HCT116 (cell line): Measurements from ENCODE around the gene SUSD4. TPM values are rescaled to one million over a fixed set of nuclear protein-coding genes. Genes with fewer than 3 reads are reported as not detected.

Experiments used
- ATAC-seq: fragments of 200-7000 bp; cut with Tn5 transposase; 2 replicates; pipeline ENCODE4 v1.9.1; 2020; ENCODE audit warnings: mild to moderate bottlenecking, moderate library complexity
- BruUV-seq: library from RNA; stranded (reverse); fragments of 400-500 nt; replicated peaks from 2 replicates; lab custom pipeline; 2021; lab: Mats Ljungman, UMichigan
- CTCF ChIA-PET: fragments of 300-600 bp; sonication (Branson Sonifier 250); formaldehyde crosslinking; loops from one replicate; lab custom pipeline; 2021; ENCODE audit warnings: antibody characterized with exemption; lab: Charles Lee
- POLR2A ChIA-PET: fragments of 300-600, 350-600 bp; sonication (Branson Sonifier 250); formaldehyde crosslinking; loops from one replicate; lab custom pipeline; 2021; ENCODE audit warnings: antibody characterized with exemption; lab: Charles Lee
- RAD21 ChIA-PET, 2 experiments: fragments of 300-600 bp; sonication (Branson Sonifier 250); formaldehyde crosslinking; loops; one replicate each; lab custom pipeline; 2023; ENCODE audit warnings: low total read pairs in 2 of 2; ENCODE audit not compliant: uncharacterized antibody in 2 of 2, unreplicated experiment in 2 of 2, low non-redundant PET in 1 of 2; lab: Charles Lee
- DNase-seq: peaks from one replicate; pipeline ENCODE4 v3.0.0-alpha.2; 2010; ENCODE audit warnings: low read depth, low spot score
- H2AFZ ChIP-seq: fragments of 200-600 bp; shearing (Covaris generic), sonication (generic); 2 replicates; pipeline ENCODE4 v1.6.1; 2017; ENCODE audit warnings: low read depth, mixed run types, mixed read lengths, antibody characterized with exemption, low read length; ENCODE audit not compliant: poor library complexity, severe bottlenecking
- H3K27ac ChIP-seq: 2 replicates; pipeline ENCODE4 v1.5.1; 2012; ENCODE audit warnings: low read depth, low read length
- H3K27me3 ChIP-seq: fragments of 200-600 bp; sonication (generic); 2 replicates; pipeline ENCODE4 v1.6.1; 2016; ENCODE audit warnings: mixed run types, low read length, mixed read lengths; ENCODE audit not compliant: insufficient read depth
- H3K36me3 ChIP-seq, 2 experiments: fragments of 200-500 bp in 1 of 2; fragments of 200-600 bp in 1 of 2; sonication (Bioruptor generic) in 1 of 2; sonication (generic) in 1 of 2; 2 replicates each; pipeline versions ENCODE4 v1.5.1 to v1.6.1; 2014 to 2016; ENCODE audit warnings: low read length in 2 of 2, inconsistent platforms in 1 of 2, mixed read lengths in 1 of 2, mixed run types in 1 of 2; ENCODE audit not compliant: insufficient read depth in 2 of 2, control insufficient read depth in 1 of 2
- H3K4me1 ChIP-seq, 2 experiments: fragments of 200-600 bp in 1 of 2; sonication (generic) in 1 of 2; 2 replicates each; pipeline versions ENCODE4 v1.5.1 to v1.6.1; 2012 to 2017; ENCODE audit warnings: low read length in 2 of 2, inconsistent platforms in 1 of 2, mild to moderate bottlenecking in 1 of 2, mixed read lengths in 1 of 2, mixed run types in 1 of 2, moderate library complexity in 1 of 2; ENCODE audit not compliant: insufficient read depth in 2 of 2, control insufficient read depth in 1 of 2
- H3K4me2 ChIP-seq: fragments of 200-600 bp; sonication (generic); 2 replicates; pipeline ENCODE4 v1.6.1; 2017; ENCODE audit warnings: mixed run types, low read length, mixed read lengths
- H3K4me3 ChIP-seq, 2 experiments: fragments of 200-600 bp in 1 of 2; sonication (generic) in 1 of 2; replicated peaks in 1 of 2; 2 replicates each; pipeline ENCODE4 v1.5.1; 2011 to 2016; ENCODE audit warnings: low read length in 2 of 2, control low read depth in 1 of 2, low read depth in 1 of 2, mild to moderate bottlenecking in 1 of 2, mixed read lengths in 1 of 2, mixed run types in 1 of 2
- H3K79me2 ChIP-seq: fragments of 200-600 bp; sonication (generic); 2 replicates; pipeline ENCODE4 v1.6.1; 2017; ENCODE audit warnings: mild to moderate bottlenecking, mixed run types, low read length, moderate library complexity, mixed read lengths; ENCODE audit not compliant: insufficient read depth
- H3K9ac ChIP-seq: fragments of 200-600 bp; sonication (generic); 2 replicates; pipeline ENCODE4 v1.6.1; 2016; ENCODE audit warnings: low read length, mixed read lengths
- H3K9me2 ChIP-seq: fragments of 200-600 bp; sonication (generic), shearing (Covaris generic); 2 replicates; pipeline ENCODE4 v1.6.1; 2017; ENCODE audit warnings: mixed run types, mild to moderate bottlenecking, moderate library complexity; ENCODE audit not compliant: insufficient read depth
- H3K9me3 ChIP-seq, 2 experiments: fragments of 200-500 bp in 1 of 2; fragments of 200-600 bp in 1 of 2; sonication (Bioruptor generic) in 1 of 2; sonication (generic) in 1 of 2; 2 replicates each; pipeline ENCODE4 v1.6.1; 2014 to 2017; ENCODE audit warnings: low read length in 2 of 2, mixed read lengths in 2 of 2, inconsistent platforms in 1 of 2, low read depth in 1 of 2, mild to moderate bottlenecking in 1 of 2, mixed run types in 1 of 2, moderate library complexity in 1 of 2; ENCODE audit not compliant: control insufficient read depth in 1 of 2, insufficient read depth in 1 of 2
- H4K20me1 ChIP-seq: fragments of 200-600 bp; sonication (generic), shearing (Covaris generic); 2 replicates; pipeline ENCODE4 v1.6.1; 2017; ENCODE audit warnings: mixed run types, mild to moderate bottlenecking, moderate library complexity; ENCODE audit not compliant: insufficient read depth
- CBX3 ChIP-seq: IDR thresholded peaks from 2 replicates; pipeline ENCODE4 v1.6.1; 2012; ENCODE audit warnings: low read depth
- MAX ChIP-seq: IDR thresholded peaks from 2 replicates; pipeline ENCODE4 v1.6.1; 2012
- POLR2A ChIP-seq: IDR thresholded peaks from 2 replicates; pipeline ENCODE4 v1.7.0; 2011; ENCODE audit warnings: borderline replicate concordance; ENCODE audit not compliant: insufficient read depth, insufficient read length; ENCODE audit errors: extremely low read depth
- POLR2AphosphoS5 ChIP-seq: IDR thresholded peaks from 2 replicates; pipeline ENCODE4 v1.6.1; 2011; ENCODE audit warnings: mild to moderate bottlenecking, low read depth, low read length, moderate library complexity
- TCF7L2 ChIP-seq: IDR thresholded peaks from 2 replicates; pipeline ENCODE4 v1.7.0; 2011; ENCODE audit warnings: borderline replicate concordance, inconsistent platforms; ENCODE audit not compliant: insufficient read depth, insufficient read length; ENCODE audit errors: extremely low read depth
- intact Hi-C: fragments of 100-400 bp; cut with micrococcal nuclease; formaldehyde crosslinking; loops from 2 replicates; pipeline ENCODE4 v1.10.0; 2022
- total RNA-seq: library from RNA; stranded (reverse); gene quantifications from one replicate; pipeline ENCODE4 v1.2.1, GENCODE V29; 2021; ENCODE audit not compliant: unreplicated experiment
- TF ChIP-seq, protein P1 (sequence below), 3 experiments: fragments of 200-600 bp in 1 of 3; sonication (generic) in 1 of 3; IDR thresholded peaks in 2 of 3; conservative IDR thresholded peaks in 1 of 3; 2 replicates each; pipeline ENCODE4 v1.5.1; 2012 to 2017; ENCODE audit warnings: low read depth in 2 of 3, low read length in 2 of 3, antibody characterized with exemption in 1 of 3, borderline replicate concordance in 1 of 3, control low read depth in 1 of 3, mild to moderate bottlenecking in 1 of 3, mixed read lengths in 1 of 3, mixed run types in 1 of 3, moderate library complexity in 1 of 3; ENCODE audit not compliant: insufficient read depth in 1 of 3
- TF ChIP-seq, protein P2 (sequence below): IDR thresholded peaks from 2 replicates; pipeline ENCODE4 v1.6.1; 2012

SUSD4 gene
- total RNA-seq, 1 experiment from 2014 or later, result 0.59 TPM

DNA sequence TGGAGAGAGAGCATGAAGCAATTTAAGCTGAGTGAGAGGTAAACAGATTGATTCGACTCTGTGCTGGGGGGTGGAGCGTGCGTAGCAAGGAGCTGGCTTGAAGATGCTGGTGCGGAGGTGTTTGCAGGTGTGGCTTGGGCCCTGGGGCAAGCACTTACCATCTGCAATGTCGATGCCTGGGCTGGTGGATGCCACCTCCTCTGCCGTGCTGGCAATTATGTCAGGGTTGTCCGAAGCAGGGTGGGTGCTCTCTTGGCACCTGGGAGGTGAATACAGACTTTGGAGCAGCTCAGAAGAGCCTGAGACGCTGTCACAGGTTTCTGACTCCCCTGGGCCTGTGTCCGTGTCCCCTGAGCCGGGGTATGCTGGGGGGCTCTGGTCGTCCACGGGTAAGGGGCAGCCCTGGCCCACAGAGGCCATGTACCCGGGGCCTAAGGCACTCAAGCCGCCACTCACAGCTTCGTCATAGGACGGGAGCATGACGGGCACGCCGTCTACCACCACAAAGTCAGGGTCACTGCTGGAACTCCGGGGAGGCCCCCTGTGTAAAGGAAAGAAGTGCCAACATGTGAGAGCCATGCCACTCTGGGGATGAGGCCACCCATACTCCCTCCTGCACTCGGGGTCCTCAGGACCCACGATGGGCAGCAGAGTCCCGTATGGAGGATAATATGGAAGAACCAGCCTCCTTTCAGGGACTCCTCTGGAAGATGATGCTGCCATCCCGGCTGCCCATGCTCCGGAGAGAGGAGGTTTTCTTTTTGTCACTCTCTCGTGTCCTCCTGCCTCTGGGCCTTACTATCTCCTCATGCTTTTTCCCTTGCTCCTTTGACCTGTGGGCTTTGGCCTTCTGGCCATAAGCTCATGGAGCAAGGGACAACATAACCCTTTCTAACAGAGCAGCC is 140.6 kb downstream of the SUSD4 start:
- H3K79me2 ChIP-seq, result no peaks in the 10 kb centered on the region
- no peaks in the 10 kb centered on the region for H4K20me1 ChIP-seq
- no peaks in the 10 kb centered on the region for H3K36me3 ChIP-seq
- no peaks in the 10 kb centered on the region for H3K27me3 ChIP-seq
- no peak for DNase-seq
- no peak overlapping the region for H3K9ac ChIP-seq
- ChIA-PET POLR2A (no interaction called here), RAD21 (no interaction called here), CTCF (no interaction called here)
- TF ChIP-seq, protein P1, sequence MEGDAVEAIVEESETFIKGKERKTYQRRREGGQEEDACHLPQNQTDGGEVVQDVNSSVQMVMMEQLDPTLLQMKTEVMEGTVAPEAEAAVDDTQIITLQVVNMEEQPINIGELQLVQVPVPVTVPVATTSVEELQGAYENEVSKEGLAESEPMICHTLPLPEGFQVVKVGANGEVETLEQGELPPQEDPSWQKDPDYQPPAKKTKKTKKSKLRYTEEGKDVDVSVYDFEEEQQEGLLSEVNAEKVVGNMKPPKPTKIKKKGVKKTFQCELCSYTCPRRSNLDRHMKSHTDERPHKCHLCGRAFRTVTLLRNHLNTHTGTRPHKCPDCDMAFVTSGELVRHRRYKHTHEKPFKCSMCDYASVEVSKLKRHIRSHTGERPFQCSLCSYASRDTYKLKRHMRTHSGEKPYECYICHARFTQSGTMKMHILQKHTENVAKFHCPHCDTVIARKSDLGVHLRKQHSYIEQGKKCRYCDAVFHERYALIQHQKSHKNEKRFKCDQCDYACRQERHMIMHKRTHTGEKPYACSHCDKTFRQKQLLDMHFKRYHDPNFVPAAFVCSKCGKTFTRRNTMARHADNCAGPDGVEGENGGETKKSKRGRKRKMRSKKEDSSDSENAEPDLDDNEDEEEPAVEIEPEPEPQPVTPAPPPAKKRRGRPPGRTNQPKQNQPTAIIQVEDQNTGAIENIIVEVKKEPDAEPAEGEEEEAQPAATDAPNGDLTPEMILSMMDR (IDR thresholded peaks at IDR 0.05 in 2 of 3, conservative IDR thresholded peaks at IDR 0.05 in 1 of 3; ENCODE audit: borderline replicate concordance in 1 of 3, insufficient read depth in 1 of 3, low read depth in 2 of 3, low read length in 2 of 3), result no peak
- TF ChIP-seq, protein P2, sequence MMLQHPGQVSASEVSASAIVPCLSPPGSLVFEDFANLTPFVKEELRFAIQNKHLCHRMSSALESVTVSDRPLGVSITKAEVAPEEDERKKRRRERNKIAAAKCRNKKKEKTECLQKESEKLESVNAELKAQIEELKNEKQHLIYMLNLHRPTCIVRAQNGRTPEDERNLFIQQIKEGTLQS, result no peak
- no peak for TF ChIP-seq CBX3
- no peak for TF ChIP-seq MAX
- no peak for TF ChIP-seq POLR2AphosphoS5
- TF ChIP-seq TCF7L2, result no peak
- no peak for TF ChIP-seq POLR2A
- H3K9me3 ChIP-seq, result no peaks in the 10 kb centered on the region
- ATAC-seq, result no peak
- H2AFZ ChIP-seq, result no peak overlapping the region
- H3K4me3 ChIP-seq, result no peak overlapping the region
- H3K9me2 ChIP-seq, result no peaks in the 10 kb centered on the region
- H3K4me1 ChIP-seq, result no peaks in the 10 kb centered on the region
- no peak overlapping the region for H3K27ac ChIP-seq
- intact Hi-C loops, result no loop called here
- no peak overlapping the region for H3K4me2 ChIP-seq
- BruUV-seq, result no TSS peak
